ENCODE results near the gene CPNE4.

CPNE4 gene

DNA sequence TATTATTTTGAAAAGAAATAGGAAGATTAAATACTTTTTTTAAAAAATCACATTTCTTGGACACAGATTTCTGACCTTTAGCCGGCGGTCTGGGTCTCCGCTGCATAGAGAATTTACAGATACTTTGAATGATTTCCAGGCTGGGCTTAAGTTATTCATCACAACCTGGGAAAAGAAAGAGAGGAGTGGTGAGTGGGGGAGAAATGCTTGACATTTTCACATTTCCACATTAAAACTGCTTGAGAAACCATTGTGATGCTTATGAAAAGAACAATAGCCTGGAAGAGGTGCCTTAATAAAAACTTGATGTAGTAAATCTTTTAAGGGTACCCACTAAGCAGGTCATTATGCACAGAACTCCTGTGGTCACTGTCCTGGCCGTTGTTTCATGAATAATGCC, 365.2 kb downstream of the CPNE4 start:
- no peak for DNase-seq

DNA sequence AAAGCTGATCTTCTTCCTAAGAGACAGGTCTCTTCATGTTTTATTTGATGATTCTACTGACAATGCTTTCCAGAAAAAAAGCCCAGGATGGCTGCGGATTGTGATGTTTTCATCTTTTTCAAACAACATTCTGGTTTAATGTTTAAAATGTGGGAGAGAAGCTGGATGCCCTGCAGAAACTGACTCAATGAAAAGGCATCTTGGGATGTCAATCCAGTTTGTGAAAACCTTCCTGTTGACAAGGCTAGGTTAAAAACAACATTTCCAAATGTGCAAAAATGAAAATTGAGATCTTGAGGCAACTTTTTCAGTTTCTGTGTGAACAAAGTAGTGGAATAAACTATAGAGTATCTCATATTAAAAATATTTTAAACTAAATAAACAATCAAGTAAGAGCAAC, 376.0 kb downstream of the CPNE4 start:
- DNase-seq = no peak

DNA sequence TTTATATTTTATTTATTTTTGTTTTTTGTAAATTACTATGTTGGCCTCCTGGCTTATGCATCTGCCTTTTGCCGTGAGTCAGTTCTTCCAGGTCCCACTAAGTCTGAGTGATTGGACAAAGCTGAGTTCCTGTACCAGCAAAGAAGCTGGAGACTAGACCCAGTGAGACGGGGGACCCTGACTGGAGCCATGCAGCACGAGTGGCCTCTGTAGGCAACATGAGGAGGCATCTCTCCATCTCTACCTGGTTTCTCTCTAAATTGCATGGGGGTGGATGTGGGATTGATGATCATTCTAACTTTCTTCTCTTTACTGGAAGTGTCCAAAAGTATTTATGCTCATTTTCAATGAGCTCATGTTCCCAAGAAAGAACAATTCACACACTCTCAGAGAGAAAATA, 376.7 kb downstream of the CPNE4 start:
- DNase-seq = no peak

DNA sequence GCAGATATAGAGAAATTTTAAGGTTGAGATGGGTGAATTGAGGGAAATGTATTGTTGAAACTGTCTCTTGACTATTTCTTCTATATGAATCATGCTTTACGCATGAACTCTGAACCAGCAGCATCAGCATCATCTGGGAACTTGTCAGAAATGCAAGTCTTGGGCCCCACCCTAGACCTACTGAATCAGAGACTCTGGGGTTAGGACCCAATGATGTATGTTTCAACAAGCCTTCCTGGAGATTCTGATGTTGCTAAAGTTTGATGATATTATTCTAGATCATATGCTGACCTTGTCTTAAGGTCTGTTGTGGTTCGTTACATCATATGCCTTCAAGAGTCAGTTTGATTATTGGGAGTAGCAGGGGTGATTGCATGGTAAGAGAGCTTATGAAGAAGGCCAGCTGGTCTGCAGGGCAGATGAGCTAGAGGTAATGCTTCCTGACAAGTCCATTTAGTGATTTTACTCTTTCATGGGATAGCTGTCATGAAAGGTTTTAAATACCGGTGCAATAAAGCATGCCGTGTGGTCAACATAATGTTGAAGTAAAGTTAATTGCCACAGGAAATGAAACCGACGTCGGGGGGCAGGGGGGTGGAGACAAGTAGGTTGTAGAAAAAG, 379.6 kb downstream of the CPNE4 start:
- DNase-seq = no peak

DNA sequence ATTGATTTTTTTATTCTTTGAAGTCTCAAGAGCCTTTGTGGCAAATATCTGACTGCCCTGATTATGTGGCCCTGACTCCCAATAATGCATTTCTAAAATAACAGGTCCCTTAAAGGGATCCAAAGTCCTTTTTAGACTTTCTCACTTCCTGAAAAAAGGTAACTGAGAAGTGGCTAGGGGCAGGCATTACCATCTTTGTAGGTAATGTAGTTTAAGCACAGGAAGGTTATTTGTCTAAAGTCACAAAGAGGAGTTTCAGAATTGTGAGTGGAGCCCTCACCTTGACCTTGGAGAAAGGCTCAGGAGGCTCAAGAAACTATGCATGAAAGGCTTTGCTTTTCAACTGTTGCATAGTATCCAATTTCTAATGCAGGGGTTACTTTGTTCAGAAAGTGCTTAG, 389.2 kb downstream of the CPNE4 start:
- DNase-seq = no peak

DNA sequence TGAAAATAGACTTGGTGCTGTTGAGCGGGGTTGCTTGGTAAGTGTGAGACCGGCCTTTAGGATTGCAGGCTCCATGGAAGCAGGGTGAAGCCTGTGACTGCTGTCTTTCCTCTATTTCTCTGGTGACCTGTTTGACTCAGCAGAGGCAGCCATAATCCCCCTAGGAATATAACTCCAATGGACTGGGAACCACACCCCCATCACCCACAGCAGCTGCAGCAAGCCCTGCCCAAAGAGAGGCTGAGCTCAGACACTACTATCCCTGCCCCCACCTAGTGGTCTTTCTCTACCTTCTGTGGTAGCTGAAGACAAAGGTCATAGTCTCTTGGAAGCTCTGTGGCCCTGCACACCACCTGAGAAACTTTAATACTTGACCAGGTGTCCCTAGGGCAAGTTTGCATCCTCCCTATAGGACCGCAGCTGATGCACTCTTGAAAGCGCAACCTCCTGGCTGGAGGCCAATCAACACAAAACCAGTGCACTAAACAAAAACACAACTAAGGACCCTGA, 398.5 kb downstream of the CPNE4 start:
- DNase-seq = no peak

DNA sequence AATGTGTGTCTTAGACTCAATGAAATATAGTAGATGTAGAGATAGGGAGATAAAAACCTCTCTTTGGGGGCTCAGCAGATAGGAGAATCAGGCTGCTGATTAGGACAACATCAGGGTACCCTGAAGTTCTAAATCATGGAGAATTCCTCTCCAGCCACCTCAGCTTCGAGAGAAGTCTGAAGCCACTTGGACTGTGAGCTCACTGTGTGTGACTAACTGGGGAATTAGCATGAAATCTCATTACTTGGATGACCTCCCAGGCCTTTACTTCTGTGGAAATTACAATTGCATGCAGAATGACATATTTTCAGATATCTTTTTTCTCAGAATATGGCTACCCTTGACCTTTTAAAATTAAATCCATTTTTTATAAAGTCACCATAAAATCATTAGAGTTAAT, 404.0 kb downstream of the CPNE4 start:
- DNase-seq = no peak

DNA sequence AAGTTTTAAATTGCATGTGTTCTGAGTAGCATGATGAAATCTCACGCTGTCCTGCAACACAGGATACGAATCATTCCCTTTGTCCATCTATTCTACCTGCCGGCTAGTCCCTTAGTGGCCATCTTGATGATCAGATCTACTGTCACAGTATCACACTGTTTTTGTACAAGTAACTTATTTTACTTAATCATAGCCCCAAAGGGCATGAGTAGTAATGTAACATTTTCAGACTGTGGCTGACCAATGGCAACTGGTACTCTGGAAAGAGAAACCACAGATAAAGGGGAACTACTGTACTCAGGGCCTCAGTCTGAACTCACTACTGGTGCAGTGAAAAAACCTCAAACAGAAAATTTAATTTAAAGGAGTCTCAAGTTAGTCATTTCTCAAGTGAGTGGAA, 404.7 kb downstream of the CPNE4 start:
- DNase-seq = no peak

DNA sequence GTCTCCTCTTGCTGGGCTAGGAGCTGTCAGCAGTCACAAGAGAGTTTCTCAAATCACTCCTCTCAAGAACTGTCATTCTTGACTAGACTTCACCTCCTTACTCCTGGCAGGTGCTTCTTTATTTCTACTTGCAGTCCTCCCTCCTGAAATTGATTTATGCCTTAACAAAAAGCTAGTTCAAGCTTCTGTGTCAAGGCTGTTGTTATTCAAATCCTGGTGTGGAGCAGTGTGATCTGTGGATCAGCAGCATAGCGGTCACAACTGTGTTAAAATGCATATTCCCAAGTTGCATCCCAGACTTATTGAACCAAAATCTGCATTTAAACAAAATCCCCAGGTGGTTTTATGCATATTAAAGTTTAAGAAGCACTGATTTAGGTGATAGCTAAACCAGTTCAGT, 411.4 kb downstream of the CPNE4 start:
- DNase-seq = no peak

DNA sequence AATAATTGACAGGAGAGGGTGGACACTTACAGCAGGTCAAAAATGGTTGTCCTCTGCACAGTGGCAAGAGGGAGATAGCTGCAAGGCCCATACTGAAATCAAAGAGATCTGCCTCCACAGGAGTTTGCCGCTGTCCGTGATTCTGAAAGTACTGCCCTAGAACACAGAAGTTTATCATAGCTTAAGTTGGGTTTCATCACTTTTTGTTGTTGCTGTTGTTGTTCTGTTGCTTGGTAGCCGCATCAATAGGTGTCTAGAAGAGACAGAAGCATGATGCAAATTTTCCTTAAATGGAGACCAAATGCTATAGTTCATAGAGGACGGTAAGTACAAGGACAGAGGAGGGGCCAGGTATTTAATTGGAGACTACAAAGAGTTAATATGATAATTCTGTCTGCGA, 412.1 kb downstream of the CPNE4 start:
- no peak for DNase-seq

DNA sequence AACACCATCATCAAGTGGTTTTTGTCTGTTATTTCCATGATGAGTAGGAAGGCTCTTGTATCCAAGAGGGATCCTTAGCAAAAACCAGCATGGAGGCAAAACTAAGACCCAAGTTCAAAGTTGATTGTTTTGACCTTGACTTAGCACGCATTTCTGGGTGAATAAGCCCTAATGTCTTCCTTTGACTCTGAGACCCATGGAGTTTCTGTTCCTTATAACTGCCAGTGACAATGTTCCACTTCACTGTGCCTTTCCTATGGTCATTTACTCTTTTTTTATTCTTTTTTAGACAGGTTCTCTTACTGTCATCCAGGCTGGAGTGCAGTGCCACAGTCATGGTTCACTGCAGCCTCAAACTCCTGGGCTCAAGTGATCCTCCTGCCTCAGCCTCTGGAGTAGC, 413.8 kb downstream of the CPNE4 start:
- DNase-seq = no peak

DNA sequence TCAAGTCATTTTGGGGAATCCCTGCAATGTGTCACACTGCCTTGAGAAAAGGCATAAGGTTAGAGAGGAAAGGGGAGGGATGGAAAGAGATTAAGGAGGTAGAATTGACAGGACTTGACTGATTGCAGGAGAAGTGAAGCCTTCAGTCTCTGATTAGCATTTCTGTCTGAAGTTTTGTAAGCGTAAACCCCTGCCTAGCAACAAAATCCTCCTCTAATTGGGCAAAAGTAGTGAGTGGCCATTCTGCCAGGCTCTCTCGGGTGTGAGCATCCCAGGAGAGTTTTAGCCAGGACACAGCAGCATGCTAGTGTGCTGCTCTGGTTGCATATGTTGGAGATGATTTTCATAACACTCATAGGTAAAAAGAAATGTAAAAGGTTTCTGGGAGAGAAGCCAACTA, 415.0 kb downstream of the CPNE4 start:
- no peak for DNase-seq

DNA sequence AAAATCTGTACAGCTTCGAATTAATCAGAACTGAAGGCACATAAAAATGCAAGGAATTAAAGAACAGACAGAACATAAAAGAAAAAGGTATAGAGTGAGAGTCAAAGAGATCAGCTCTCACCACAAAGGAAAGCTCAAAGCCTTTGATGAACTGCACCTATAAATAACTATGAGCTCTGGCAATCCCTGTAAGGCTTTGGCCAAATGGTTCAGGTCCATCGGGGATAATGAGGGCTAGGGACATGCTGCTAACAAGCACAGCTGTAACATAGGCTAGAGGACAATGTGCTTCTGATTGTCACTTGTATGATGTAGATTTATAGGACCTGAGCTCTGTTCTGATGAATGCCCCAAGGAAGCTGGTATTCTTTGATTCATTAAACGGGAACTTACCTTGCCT, 418.1 kb downstream of the CPNE4 start:
- no peak for DNase-seq

DNA sequence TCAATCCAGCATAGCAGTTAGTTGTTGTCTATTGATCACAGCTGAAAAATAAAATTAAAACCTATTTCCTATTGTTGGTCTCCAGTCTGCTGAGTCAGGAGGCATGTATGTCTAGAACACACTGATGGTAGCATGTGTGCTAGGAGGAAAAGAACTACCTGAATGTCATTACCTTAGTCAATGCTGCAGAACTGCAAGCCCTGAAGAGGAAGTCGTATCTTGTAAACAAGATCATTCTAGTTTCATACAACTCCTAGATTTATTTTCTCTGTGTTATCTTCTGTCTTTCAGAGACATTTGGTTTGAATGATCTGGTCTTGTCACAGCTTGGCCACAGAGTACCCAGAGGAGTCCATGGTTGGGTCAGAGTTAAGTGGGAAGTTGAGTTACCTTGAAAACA, 422.1 kb downstream of the CPNE4 start:
- DNase-seq = no peak

DNA sequence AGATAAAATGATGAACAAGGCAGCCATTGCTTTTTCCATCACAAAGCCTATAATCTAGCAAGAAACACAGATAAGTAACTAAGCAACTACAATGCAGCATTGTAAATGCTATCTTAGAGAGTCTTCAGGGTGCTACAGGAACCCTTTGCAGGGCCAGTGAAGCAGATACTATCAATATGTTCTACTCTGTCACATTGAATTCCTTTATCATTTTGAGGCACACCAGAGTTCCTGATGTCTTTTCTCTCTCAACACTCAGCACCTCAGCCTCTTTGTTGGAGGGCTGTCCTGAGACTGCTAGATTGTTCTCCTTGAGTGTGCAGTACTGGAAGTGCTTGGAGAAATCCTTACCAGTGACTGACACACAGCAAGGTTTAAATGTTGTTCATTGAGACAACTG, 424.6 kb downstream of the CPNE4 start:
- DNase-seq = no peak

DNA sequence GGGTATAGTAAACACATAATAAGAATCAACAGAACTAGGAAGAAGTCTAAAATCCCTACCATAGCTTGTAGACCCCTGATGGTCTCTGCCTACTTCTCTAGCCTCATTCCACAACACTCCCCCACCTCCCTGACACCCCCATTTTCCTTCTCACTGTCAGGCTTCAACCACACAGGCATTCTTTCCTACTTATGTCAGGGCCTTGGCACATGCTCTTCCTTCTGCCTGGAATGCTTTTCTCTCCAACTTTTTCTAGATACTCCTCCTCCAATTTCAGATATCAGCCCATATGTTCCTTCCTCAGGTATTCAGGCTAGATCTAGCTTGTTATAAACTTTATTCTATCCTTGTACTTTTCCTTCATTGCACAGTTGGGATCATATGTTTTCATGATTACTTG, 426.1 kb downstream of the CPNE4 start:
- no peak for DNase-seq

DNA sequence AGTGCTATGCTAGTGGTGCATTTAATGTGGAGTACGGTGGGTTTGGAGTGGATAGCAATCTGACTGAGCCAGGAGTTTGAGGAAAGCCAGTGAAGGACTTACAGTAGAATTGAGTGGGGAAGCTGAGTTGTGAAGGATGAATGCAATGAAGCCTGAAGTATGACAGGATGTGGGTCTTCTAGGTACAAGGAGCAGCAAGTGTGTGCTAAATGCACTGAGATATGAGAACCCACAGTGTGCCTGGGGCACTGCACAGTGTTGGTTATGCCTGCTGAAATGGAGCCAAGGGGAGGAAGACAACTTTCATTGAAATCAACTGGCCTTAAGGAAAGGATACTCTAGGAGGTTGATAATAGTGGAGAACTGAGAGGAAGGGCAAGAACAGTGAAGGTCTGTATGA, 426.5 kb downstream of the CPNE4 start:
- no peak for DNase-seq

DNA sequence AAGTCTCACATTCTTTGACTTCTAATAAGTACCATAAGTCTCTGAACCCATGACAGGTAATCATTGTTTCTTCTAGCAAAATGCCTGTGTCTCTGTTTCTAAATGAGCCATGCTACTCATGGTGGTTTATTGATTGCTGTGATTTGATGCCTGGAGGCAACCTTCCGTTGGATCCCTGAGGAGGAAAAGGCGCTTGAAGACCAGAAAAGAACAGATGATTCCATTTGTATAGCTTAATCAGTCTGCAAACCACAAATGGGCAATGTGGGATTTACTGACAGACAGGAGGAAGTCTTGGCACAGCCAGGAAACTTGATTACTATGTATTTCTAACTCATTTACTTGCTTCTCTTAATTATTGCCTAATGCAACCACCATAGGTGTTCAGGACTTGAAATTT, 428.9 kb downstream of the CPNE4 start:
- DNase-seq = no peak

DNA sequence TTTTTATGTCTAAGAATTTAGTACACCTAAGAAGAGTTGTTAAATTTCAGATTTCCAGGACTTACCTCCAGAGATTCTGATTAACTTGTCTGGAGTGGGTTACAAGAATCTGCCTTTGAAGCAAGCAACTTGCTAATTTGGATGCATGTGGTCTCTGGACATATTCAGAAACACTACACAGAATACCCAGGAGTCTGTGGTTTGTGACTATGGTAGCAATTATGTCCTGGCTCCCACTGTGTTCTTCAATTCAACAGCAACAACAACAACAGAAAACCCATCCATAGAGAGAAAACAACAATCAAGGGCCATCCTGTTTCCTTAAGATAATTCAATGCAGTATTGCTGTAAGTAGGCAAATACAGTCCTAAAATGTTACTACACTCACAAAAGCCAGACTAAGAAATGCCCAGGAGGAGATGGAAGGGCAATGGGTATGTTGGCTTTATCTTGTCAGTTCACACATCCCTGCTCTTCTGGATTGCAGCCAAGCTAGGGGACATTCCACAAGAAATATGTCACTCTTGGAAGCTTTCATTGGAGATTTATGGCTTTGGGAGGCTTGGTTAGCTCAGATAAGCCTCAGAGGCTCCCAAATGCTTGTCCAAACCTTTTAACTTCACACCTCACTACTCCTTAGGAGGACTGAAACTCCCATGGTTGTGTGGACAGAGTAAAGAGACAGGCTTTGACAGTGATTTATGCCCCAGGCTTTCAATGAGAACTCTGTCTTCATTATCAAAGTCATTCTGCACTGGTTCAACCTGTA, 432.6 kb downstream of the CPNE4 start:
- no peak for DNase-seq

DNA sequence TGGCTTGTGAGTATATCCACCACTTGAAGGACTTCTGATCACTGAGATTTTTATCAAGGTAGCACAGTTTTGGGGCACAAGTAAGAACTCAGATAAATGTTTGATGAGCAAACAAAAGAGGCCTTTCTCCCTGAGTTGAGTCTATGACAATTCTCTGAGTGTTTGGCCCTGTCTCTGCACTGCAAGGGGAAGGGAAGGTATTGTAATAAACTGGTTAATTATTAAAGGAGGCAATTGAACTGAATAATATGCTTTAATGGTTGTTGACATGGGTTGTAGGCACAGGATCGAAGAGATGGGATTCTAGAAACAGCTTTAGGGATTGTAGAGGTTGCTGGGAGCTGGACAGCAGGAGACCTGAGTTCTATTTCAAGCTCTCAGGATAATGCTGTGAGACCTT, 437.0 kb downstream of the CPNE4 start:
- no peak for DNase-seq

DNA sequence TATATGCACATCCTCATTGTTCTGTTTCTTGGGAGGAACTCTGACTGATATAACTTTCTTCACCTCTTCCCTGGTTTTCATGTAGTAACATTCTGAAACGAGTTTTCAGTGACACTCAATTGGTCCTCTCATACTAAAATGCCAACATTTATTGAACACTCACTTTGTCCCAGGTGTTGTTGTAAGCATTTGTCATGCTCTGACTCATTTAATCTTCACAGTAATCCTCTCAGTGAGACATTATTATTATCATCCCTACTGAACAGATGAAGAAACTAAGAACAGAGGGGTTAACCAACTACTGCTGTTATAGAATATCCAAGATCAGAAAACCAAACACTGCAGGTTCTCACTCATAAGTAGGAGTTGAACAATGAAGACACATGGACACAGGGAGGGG, 437.9 kb downstream of the CPNE4 start:
- DNase-seq = no peak

DNA sequence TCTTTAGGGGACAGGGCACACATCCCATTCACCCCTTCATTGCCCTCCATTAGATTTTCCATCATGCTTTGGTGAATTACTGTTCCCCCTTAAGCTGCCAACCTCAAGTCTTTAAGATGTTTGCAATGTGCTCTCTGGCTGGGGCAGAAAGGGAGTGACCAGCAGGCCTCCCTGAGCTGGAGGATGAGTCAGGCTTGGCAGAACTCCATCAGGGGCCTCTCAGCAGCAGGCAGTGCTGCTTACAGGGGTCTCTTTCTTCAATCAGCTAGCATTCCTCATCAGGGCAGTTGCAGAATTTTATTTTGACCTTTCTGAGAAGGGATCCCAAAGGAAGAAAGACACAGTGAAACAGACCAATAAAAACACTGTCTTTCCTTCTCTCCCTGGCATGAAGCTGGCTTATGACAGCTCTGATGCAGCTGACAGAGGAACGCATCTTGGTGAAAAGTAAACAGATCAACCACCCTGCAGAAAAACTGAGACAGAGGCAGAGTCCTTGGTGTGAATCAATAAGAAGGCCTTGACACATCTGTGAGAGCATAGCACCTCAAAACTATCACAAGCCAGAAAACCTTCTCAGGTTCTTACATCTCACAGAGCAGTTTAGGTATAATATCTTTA, 443.3 kb downstream of the CPNE4 start:
- DNase-seq = no peak

DNA sequence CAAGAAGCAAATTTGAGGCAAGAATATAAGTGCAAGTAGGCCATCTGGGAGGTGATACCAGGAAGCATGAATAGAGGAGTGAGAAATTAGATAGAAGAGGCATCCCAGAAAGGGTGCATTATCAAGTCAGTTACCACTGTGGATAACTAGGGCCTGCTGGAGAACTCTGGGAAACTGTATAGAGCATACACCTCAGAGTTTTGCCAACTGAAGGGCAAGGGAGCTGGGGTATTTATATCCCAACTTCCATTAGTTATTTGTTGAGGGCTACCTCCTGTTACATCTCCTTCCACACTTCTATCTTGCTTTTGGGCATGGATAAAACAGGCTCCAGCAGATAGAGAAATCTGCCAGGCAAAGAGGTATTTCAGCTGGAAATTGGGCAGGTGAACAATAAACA, 448.5 kb downstream of the CPNE4 start:
- DNase-seq = no peak

DNA sequence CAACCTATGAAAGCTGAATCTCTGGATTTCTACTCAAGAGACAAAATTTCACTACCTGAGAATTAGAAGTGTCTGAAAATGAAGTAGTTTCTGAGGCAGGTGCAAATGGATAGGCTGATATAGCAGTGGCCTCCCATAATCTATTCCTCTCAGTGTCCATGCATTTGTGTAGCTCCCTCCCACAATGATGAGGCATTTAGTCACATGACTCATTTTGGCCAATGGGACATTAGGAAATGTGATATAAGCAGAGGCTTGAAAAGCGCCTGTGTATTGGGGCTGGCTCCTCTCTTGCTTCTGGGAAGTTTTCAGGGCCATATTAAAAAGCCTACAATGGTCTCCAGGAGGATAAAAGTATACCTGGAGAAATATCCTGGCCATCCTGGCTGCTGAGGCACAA, 452.4 kb downstream of the CPNE4 start:
- no peak for DNase-seq

DNA sequence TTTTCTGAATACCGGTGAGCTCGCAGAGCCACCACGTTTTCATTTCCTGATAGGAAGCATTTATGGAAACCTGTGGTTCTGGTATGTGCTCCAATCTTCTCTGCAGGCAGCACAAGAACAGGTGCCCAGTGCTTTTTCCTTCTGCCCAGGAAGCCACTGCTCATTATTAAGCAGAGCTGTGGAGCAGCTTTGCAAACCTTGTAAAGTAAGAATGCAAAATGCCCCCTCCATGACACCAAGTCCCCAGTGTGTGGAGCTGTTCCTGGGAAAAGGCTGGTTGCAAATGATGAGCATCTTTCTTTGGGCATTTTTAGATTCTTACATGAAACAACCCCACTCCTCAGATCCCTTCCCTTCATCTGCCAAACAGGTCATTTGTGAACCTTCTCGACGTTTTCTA, 466.4 kb downstream of the CPNE4 start:
- no peak for DNase-seq
